Measurements from ENCODE around the gene SUDS3.
A peak's percentile ranks its signal among the peaks of the same experiment; 100 is the strongest.

Gene SUDS3

DNA sequence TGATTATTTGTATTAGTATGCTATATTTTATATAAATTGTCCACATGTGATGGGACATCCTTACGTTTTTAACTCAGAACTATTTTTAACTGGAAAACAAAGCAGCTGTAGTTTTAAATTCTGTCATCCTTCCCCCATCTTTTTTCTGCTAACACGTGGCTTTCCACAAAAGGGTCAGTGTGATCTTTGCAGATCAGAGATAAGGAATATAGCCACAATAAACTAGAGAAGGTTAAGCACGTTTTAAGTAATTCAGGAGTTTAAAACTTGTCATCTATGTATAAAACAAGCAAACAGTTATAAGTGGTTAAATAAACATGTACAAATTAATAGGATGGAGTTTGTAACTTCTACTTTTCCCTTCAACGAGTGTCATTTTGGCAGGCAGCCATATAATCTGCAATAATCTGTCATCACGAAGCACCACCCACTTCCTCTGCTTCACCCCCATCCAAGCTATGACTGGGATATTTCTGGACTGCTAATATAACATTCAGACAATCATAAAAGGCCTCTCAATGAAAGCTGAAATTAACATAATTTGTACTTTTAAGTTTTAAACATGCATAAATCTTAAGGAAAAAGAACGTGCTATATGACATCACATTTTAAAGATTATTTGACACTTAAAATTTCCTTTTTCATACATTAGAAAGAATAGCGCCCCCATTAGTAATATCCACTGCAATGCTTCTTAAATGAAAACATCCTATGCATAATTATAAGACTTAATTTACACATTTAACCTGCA is 18.9 kb upstream of the SUDS3 start:
- DNase-seq, result no peak

DNA sequence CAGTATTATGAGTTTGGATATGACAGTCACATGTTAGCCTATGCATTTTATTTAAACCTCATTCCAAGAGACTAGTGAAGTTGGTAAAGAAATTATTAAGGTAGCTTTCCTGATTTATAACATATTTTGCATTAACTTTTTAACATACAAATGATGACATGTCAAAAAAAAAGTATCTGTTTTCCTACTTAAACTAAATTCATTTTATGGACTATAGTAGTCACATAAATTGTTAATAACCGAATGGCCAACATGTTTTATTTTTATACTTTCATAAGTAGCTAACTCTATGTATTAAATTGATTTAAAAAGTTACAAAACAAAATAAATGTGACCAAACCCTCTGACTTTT is 18.4 kb upstream of the SUDS3 start:
- no peak for DNase-seq

DNA sequence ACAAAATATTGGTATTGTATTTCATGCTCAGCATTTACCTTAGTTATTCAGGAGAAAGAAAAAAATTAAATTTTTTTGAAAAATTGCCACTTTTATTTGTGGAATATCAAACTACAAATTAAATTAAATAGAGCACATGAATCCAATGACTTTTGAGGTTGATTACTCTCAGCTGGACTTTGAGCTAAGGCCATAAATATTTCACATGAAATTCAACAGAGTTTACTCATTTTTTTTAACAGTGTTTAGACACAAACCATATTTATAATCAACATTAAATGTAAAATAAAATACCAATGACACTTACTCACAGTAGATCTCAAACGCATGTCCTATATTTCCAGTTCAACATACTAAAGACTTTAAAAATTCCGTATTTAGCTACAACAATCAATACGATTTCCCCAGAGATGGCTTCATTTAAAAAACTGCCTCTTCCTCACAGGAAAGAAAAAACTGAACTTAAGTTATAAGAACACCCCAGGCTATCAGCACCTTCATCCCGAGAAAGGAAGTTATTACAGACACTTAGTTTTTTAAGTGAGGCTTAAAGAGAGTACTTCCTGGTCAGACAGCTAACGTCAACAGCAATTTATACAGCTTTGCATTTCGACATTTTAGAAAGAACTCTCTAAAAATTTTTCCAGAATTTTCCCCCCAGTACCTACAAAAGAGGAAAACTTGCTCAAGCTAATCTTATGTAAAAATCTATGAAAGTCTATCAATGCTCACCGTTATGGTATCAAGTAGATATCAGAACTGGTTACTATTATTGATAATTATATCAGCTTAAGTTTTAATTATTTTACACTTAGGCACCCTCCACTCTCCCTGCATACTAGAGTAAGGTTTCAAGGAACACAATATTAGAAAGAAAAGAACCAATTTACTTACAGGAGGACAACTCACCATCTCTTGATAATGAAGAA is 17.5 kb upstream of the SUDS3 start:
- no peak for DNase-seq

DNA sequence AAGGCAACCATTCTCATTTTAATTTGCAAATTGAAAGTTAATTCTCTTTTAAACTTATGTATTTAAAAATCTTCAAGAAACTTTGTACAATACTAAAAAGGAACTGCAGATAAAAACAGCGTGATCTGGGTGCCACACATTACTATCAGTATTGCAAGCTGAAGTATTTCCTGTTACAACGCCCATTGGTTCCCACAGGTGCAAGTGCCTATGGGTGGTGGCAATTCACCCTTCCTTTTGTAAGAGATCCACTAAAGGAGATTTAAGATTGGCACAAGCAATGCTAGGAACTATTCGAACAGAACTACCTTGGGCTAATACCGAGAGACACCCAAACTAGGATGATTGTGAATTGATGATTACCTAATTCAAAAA is 16.8 kb upstream of the SUDS3 start:
- no peak for DNase-seq

DNA sequence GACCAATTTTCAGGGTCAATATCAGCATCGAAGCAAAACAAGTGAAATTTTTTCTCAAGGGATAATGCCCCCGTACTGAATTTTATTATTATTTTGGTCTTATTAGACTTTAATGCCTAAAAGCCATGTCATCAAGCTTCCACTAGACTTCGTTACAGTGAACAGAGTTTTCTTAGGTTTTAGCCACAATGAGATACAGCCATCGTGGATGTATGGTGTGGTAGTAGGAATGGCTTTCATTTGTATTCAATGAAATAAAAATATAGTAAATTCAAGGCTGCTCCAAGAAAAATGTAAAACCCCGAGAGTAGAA is 15.3 kb upstream of the SUDS3 start:
- no peak for DNase-seq

DNA sequence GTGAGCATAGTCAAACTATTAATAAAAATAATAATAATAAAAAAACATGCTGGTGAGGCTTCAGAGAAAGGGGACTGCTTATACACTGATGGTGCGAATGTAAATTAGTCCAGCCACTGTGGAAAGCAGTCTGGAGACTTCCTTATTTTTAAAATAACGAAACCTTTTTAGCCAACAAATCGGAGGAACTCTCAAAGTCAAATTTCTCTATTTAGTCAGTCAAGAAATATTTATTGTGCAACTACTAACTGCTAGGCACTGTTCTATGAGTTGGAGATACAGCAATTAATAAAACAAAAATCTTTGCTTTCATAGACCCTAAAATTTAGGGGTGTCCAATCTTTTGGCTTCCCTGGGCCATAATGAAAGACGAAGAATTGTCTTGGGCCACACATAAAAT is 14.5 kb upstream of the SUDS3 start:
- DNase-seq, result no peak

DNA sequence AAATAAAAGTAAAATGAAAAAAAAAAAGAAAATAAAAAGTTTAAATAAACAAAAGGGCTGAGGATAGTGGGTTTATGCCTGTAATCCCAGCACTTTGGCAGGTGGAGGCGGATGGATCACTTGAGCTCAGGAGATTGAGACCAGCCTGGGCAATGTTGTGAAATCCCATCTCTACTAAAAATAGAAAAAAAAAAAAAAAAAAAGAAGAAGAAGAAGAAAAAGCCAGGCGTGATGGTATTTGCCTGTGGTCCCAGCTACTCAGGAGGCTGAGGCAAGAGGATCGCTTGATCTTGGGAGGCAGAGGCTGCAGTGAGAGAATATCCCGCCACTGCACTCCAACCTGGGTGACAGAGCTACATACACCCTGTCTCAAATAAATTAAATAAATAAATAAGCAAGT is 7.5 kb upstream of the SUDS3 start:
- no peak for DNase-seq

DNA sequence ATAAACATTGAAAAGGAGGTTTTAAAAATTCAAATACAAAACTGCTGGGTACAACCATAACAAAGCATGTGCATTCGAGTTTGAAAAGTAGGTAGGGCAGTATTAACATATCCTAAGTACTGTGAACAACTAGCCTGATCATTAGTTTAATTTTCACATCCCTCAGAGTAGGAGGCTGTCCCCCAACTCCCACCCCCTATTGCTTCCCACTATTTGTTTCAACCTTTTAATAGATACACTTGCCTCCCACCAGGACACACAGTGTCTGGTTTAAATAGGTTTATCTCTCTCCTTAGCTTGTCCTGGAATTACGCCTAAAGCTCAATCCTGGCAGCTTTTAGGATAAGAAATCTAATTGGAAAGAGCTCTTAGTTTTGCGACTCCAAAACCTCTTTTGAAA is 5.8 kb upstream of the SUDS3 start:
- no peak for DNase-seq

DNA sequence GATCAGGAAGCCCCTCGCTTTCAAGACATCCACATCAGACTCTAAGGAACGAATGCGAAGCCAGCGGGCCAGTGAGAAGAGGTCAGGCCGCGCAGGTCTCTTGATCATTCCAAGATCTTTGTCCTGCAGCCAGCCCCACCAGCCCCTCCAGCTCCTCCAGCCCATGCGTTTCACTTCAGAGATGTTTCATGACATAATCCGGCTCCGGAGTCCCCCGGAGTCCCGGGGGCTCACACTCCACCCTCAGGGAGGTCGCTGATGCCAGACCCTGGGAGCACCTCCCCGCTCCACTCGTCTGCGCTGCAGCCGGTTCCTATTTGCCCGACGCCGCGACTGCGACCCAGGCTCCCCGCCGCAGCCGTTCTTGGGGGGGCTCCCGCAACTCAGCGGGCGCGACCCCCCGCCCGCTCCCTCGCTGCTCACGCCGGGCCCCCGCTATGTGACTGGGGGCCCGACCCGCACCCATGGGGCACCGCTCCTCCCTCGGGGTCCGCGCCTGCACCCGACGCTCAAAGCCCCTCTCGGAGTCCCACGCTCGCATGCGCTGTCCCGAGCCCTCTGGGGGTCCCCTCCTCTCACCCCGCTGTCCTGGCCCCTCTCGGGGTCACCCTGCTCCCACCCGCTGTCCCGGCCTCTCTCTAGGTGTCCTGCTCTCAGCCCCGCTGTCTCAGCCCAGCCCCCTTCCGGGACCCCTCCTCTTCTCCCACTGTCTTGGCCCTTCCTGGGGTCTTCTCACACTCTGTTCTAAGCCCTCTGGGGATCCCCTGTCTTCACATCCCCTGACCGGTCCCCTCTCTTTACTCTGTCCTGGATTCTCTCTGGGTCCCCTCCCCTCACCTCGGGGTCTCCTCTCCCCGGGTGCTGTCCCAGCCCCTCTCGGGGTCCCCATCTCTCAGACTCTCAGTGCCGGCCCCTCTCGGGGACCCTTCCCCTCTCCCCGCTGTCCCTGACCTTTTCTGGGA is 4.8 kb upstream of the SUDS3 start:
- no peak for DNase-seq

DNA sequence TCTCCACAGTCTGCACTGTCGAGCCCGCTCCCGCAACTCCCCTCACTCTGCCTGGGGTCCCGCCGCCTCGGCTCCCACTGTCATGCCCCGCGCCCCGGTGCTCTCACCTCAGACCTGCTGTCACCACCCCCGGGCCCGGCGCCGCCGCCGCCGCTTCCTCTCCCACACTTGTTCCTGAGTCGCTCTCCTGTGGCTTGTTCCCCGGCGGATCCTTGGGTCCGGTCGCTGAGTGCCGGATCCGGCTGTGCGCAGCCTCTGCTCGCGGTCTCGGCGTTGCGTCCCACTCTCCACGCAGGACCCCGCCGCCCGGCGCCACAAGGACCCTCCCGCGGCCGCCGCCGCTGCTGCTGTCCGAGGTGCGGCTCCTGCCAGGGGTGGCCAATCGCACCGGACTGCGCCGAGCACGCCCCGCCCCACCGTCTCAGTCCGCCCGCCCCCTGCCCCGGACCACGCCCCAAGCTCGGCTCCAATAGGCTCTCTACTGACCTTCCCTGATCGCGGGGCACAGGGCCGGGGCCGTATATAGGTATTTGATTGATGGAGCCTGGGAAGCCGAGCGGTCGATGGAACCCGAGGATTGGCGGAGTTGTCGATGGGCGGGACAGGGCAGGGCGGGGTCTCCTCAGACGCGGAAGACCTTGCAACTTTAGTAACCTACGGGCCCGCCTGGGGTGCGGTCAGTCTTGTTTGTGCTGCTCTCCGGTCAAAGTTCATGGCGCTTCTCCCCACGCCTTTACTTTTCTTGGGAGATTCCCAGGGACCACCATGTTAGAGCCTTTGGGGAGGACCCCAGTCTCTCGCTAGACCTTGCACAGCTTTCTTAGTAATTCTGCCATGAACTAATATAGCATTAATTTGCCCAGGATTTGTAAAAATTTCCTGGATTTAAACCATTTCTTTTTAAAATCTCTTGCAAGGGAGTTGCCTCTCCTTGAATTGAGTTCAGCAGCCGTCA is 3.5 kb upstream of the SUDS3 start, which contains the start of gene TAOK3:
TAOK3 (minus strand) TSS at position 367 of the 955 bp plus-strand sequence. CDS start 117,340 bp downstream, outside the sequence.
- DNase-seq, result peak; percentile 96

DNA sequence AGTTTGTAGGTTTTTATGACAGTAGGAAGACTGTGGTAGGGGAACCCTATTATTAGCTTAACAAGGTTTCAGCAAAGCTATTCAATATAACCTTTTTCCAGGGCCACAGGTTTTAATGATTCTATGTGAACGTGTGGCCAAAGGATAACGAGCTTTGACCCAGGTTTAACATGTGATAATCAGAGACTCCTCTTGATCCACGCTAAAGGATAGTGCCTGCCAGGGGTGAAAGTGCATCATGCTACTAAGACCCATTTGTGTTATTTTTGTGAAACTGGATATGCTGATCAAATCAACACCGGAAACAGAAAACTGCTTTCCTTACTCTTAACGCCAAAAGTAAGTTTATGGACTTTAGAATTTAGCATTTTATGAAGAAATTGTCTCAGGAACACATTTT is 2.7 kb upstream of the SUDS3 start:
- DNase-seq, result no peak

DNA sequence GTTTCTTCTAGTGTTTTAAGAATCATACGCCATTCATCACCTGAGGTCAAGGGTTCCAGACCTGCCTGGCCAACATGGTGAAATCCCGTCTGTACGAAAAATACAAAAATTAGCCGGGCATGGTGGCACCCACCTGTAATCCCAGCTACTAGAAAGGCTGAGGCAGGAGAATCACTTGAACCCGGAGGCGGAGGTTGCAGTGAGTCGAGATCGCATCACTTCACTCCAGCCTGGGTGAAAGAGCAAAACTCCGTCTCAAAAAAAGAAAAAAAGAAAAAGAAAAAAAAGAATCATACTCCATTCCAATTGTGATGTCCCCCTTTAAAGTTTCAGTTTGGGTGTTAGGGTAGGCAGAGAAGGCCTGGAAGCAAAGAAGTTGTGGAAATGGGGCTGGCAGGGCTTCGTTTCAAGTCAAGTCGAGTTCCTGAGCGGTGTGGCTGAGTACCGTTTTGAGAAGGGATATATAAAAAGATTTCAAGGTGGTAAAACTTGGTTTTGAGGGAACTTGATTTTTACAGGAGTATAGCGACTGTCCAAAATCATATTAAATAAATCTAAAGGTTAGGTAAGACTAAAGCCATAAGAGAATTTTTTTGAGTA is 2.1 kb upstream of the SUDS3 start:
- no peak for DNase-seq

DNA sequence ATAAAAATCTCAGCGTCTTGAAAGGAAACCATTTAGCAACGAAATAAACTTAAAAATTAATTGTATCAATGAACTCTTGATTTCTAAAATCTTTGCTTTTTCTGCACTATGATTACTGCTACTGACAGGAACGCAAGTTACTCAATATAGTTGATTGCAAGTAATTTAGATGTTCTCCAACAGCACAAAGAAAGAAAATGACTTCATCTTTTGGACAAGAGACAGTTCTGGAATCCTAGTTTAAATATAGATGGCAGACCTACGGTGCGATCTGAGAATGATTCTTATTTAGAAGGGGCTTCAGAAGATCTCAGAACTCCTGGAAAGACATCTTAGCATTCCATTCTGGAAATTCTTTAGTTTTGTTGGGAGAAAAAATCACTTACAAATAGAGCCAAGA is 1.4 kb upstream of the SUDS3 start:
- no peak for DNase-seq

DNA sequence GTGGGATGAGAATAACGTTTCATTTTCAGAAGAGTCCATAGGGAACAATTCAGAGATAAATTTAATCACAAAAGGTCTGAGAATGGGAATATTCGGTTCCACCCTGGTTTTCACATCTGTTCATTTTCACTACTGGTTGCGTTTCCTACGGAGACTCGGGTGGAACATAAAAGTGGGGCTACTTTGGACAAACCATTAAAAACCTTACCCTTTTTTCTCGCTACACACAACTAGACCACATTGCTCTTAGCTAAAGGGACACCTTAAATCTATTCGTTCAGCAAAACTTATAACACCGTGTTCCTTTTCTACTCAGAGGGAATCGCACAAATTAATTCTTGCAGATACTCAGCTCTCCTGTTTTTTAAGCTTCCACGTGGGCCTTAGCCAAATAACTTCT is 1.0 kb upstream of the SUDS3 start:
- no peak for DNase-seq

DNA sequence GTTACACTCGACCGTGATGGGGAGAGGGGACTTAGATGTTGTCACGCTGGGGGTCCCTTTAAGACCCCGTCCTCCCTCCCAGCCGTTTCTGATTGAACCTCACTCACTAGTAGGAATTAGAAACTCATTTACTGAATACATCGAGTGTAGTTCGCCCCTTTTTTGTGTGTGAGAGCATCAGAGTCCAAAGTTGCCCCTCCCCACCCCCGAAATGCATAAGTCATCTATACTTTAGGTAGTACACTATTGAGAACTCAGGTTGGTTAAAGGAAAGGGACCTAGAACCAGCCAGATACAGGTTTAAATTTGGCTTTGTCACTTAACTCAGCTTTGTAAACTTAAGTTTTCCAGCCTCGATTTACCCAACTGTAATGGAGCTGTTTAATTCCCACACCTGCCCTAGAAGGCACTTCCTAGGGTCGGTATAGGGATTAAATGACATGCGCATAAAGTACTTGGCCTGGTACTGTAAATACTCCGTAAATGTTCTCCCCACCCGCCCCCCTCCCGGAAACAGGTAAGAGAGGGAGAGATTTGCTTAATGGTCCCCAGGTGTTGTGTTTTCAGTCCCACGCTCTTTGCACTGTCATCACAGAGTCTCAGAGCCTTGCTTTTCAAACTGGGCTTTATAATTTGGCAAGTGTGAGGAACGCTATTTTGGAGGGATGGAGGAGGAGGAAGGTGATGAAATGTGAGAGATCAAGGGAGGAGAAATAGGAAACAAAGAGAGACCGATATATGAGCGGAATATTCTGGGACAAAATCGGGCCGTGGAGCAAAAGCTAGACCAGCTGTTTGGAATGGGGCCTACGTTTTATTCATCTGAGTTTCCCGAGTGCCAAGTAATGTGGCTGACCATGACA is 897 bp downstream of the SUDS3 start:
- no peak for DNase-seq

DNA sequence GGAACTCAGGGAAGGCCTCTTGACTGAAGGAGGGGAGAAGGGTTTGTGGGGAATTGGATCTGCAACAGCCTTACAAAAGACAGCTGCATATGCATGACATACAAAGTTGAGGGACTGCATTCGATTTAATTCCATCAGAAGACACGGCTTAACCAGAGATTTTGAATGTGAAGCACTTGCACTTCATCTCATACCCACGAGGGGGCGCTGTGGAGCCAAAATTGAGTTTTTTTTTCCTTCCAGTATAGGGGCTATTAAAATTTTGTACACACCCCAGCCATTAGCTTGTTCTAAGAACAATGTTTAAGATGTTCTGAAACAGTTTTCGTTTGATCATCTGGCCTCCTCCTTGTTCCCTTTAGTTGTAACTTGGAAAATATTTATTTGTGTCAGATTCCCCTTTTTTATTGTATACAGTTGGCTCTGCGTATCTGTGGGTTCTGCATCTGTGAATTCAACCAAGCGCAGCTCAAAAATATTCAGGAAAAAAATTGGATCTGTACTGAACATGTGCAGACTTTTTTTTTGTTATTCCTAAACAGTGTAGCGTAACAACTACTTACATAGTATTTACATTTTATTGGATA is 1.6 kb downstream of the SUDS3 start:
- DNase-seq, result peak; percentile 67

DNA sequence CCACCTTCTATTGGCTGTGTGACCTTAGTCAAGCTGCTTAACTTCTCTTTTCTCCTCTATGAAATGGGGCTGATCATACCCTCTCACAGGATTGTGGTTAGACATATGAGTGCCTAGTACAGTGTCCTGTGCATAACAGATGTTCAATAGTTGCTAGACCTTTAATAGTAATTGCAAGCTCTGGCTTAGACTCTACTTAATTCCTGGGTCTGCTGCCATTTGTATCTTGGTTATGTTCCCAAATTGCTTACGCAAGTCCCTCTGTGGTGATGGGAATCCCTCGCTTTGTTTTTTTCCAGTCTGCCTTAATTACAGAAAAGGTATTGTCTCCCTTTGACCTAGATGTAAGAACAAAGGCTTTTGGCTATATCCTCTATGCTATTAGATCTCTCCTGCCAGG is 15.1 kb downstream of the SUDS3 start:
- DNase-seq, result no peak

DNA sequence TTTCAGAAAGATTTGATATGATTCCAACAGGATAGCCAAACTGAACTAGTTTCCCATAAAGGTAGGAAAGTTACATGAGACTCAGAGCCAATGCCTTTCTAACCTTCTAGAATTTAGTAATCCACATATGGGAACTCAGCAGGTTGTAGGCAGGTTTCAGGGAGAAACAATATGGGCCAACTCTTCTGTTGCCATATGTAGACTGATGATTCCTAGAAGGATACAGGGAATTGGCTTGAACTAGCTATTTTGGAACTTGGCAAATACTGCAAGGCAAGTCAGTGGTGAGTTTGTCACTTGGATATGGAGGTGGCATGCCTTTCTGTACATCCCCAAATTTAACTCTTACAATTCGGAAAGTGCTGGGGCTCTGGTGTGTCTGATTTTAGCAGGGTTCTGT is 15.5 kb downstream of the SUDS3 start:
- DNase-seq, result no peak

DNA sequence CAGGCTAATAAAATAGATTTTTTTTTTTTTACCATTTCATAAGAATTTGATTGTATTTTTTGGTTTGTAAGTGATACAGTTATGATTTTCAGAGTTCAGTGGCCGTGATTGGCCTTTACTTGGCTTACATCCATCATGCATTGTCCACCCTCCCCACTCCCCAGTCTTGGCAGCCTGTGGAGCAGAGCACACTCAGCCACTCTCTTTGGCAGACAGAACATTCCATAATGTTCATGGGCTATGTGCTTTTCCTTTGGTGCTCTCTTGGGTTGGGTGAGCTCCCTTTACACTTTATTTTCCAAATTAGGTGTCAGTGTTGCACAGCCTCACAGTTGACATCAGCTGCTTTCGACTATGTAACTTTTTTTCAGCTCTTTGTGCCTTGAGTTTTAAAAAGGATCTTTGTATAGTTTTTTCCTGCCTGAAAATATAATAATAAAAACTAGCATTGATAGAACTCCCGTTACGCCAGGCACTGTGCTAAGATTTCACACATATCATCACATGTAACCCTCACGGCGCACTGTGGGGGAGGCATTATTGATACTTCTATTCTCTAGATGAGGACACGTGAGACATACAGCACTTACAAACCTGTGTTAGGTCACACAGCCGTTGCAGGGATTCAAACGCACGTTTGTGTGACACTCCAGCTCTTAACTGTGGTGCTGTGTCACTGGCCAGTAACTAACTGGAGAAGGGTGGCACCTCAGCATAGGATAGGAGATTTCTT is 21.5 kb downstream of the SUDS3 start:
- DNase-seq, result no peak

DNA sequence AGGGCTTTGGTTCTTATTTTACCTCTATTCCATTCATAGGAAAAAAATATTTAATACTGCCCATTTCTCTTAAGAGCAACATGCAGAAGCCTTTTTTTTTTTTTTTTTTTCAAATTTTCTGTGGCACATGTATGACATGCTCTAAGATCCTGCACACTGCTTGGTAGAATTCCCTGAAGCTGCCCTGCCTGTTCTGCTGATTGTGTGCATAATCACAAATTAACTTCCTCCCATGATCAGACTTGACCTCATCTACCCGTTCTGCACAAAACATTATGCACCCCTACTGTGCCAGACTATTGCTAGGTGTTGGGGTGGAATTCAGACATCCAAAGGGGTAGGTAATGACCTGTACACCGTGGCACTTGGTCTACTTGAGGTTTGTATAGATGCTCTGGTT is 22.2 kb downstream of the SUDS3 start:
- no peak for DNase-seq

Measured in activated effector memory CD4-positive, alpha-beta T cell treated with Interleukin-2 at 50 U/mL for 16 hours (primary cell).